ENCODE measurements around the gene LIMCH1. TPM values are rescaled to one million over a fixed set of nuclear protein-coding genes. Genes with fewer than 3 reads are reported as not detected.

Gene LIMCH1
- total and polyA plus RNA-seq, 12 donors, result 28.2 to 206 (median 62.3) TPM

- intact Hi-C loops (cut with DNase I), result no loop called here
- H3K9me3 ChIP-seq (replicated peaks in 1 of 3), result no peaks in the 10 kb centered on the region
- no peak overlapping the region for H3K4me3 ChIP-seq
- no peaks in the 10 kb centered on the region for H3K36me3 ChIP-seq (replicated peaks in 1 of 2)
- DNase-seq, result no peak
- no peaks in the 10 kb centered on the region for H3K27me3 ChIP-seq
- H3K4me1 ChIP-seq (replicated peaks in 1 of 2), result peaks cover 0 to 7% of the 10 kb centered on the region in 2 donors
- no peak for TF ChIP-seq CTCF (IDR thresholded peaks at IDR 0.05)
- TF ChIP-seq POLR2A (IDR thresholded peaks at IDR 0.05), result no peak
- 85 to 92% (median 87%) methylated on average over 2 of the region's 2 CpGs for WGBS, 4 donors
- H3K27ac ChIP-seq, result peak overlapping the region in 1 of 5 donors; percentile 52
Measured at GRCh38 chr4:41504167-41504818, 33.7 kb upstream of the LIMCH1 start.

- WGBS, 4 donors, result 37 to 56% (median 44%) methylated on average over 2 of the region's 2 CpGs
- intact Hi-C loops (cut with DNase I), result no loop called here
- Histone ChIP-seq H3K27ac (peak overlapping the region in 3 of 5 donors; percentile 18 to 56 (median 52)), H3K4me3 (no peak overlapping the region), H3K4me1 (replicated peaks in 1 of 2) (peaks cover 0 to 7% of the 10 kb centered on the region in 2 donors), H3K9me3 (replicated peaks in 1 of 3) (no peaks in the 10 kb centered on the region), H3K27me3 (no peaks in the 10 kb centered on the region), H3K36me3 (replicated peaks in 1 of 2) (no peaks in the 10 kb centered on the region)
- TF ChIP-seq CTCF (IDR thresholded peaks at IDR 0.05) (no peak), POLR2A (IDR thresholded peaks at IDR 0.05) (no peak)
- peak; percentile 33 to 74 (median 56) for DNase-seq
Measured at GRCh38 chr4:41505161-41505661, 32.7 kb upstream of the LIMCH1 start.

- Histone ChIP-seq H3K27ac (no peak overlapping the region), H3K4me3 (no peak overlapping the region), H3K9me3 (replicated peaks in 1 of 3) (no peaks in the 10 kb centered on the region), H3K27me3 (no peaks in the 10 kb centered on the region), H3K36me3 (replicated peaks in 1 of 2) (no peaks in the 10 kb centered on the region), H3K4me1 (replicated peaks in 1 of 2) (peaks cover 0 to 7% of the 10 kb centered on the region in 2 donors)
- no peak for TF ChIP-seq CTCF (IDR thresholded peaks at IDR 0.05)
- DNase-seq, result peak in 1 of 7 donors; percentile 38
- 54 to 66% (median 62%) methylated on average over 2 of the region's 2 CpGs for WGBS, 4 donors
- intact Hi-C loops (cut with DNase I), result no loop called here
Measured at GRCh38 chr4:41506130-41506529, 31.8 kb upstream of the LIMCH1 start.

GRCh38 chr4:41507291-41507947 is 30.5 kb upstream of the LIMCH1 start:
- TF ChIP-seq POLR2A (IDR thresholded peaks at IDR 0.05) (no peak), CTCF (IDR thresholded peaks at IDR 0.05) (no peak)
- Histone ChIP-seq H3K4me3 (no peak overlapping the region), H3K36me3 (replicated peaks in 1 of 2) (no peaks in the 10 kb centered on the region), H3K4me1 (replicated peaks in 1 of 2) (peaks cover 0 to 7% of the 10 kb centered on the region in 2 donors), H3K27me3 (no peaks in the 10 kb centered on the region), H3K27ac (no peak overlapping the region), H3K9me3 (replicated peaks in 1 of 3) (no peaks in the 10 kb centered on the region)
- intact Hi-C loops (cut with DNase I), result no loop called here
- 93 to 98% (median 94%) methylated on average over 3 of the region's 3 CpGs for WGBS, 4 donors
- DNase-seq, result no peak

Measured in adrenal gland (tissue), 12 donors.